22Rv1 (cell line): ENCODE results near the gene ABCD2.

Source experiments
- CTCF ChIP-seq: fragments of 450-650 bp; IDR thresholded peaks from 2 replicates; pipeline ENCODE4 v1.5.1; 2017; ENCODE audit warnings: mild to moderate bottlenecking
- ZFX ChIP-seq: fragments of 450-650 bp; IDR thresholded peaks from 2 replicates; pipeline ENCODE4 v1.6.1; 2017; ENCODE audit warnings: antibody characterized with exemption, borderline replicate concordance

GRCh38 chr12:39510001-39510400, 109.6 kb downstream of the ABCD2 start:
- TF ChIP-seq CTCF: no peak
- no peak for TF ChIP-seq ZFX
